ENCODE measurements around the gene CHIT1. TPM values are rescaled to one million over a fixed set of nuclear protein-coding genes. Genes with fewer than 3 reads are reported as not detected.

The CHIT1 gene
- total and polyA plus RNA-seq, 2 experiments from 2014 or later: 0.07 to 0.47 TPM

GRCh38 chr1:203200916-203201315 is 28.6 kb downstream of the CHIT1 start (continued):
- TF ChIP-seq REST (IDR thresholded peaks at IDR 0.05; ENCODE audit: unreplicated experiment) (no peak), POLR2AphosphoS5 (IDR thresholded peaks at IDR 0.05; ENCODE audit: low read depth) (no peak), JUNB (IDR thresholded peaks at IDR 0.05; ENCODE audit: unreplicated experiment) (no peak), EZH2phosphoT487 (IDR thresholded peaks at IDR 0.05; ENCODE audit: unreplicated experiment) (no peak), NANOG (IDR thresholded peaks at IDR 0.05; ENCODE audit: borderline replicate concordance) (no peak), EZH2 (IDR thresholded peaks at IDR 0.05; ENCODE audit: low read depth, unreplicated experiment) (no peak)

- Histone ChIP-seq H3K9me2 (ENCODE audit: insufficient read depth) (0 out of 2 replicates have a peak, but pooled peaks cover 4% of the 10 kb centered on the region), H3K4me1 (ENCODE audit: insufficient read depth) (no peaks in the 10 kb centered on the region), H2AFZ (no peak overlapping the region), H3K36me3 (ENCODE audit: insufficient read depth) (no peaks in the 10 kb centered on the region), H4K20me1 (replicated peaks; ENCODE audit: insufficient read depth) (no peaks in the 10 kb centered on the region), H3K79me2 (replicated peaks; ENCODE audit: insufficient read depth) (no peaks in the 10 kb centered on the region), H3K4me3 (no peak overlapping the region), H3K27ac (ENCODE audit: low read depth) (no peak overlapping the region), H3F3A (replicated peaks; ENCODE audit: low read depth) (no peaks in the 10 kb centered on the region), H3K27me3 (ENCODE audit: insufficient read depth) (no peaks in the 10 kb centered on the region), H3K4me2 (no peak overlapping the region)
- H3K4me1 Mint-ChIP-seq: no peaks in the 10 kb centered on the region
- peaks cover 3% of the 10 kb centered on the region for H3K27me3 Mint-ChIP-seq (ENCODE audit: insufficient read depth, low read depth, poor library complexity)
- ATAC-seq: no peak
- H3K27ac Mint-ChIP-seq: no peak overlapping the region
- H3K36me3 Mint-ChIP-seq (ENCODE audit: low read depth): no peaks in the 10 kb centered on the region
- H3K9me3 Mint-ChIP-seq: no peaks in the 10 kb centered on the region; the same call in 2 of the 3 replicates
- no peak overlapping the region for H3K4me3 Mint-ChIP-seq
- DNase-seq (ENCODE audit: low spot score): no peak
- TF ChIP-seq JUNB (IDR thresholded peaks at IDR 0.05; ENCODE audit: unreplicated experiment): no peak
- no peak for TF ChIP-seq ZNF114 (CRISPR knock-in tag; IDR thresholded peaks at IDR 0.05)
- TF ChIP-seq NANOG (IDR thresholded peaks at IDR 0.05; ENCODE audit: borderline replicate concordance): no peak
- no peak for TF ChIP-seq ZNF331 (CRISPR knock-in tag; IDR thresholded peaks at IDR 0.05; ENCODE audit: low read depth)
- no peak for TF ChIP-seq STAT1 (IDR thresholded peaks at IDR 0.05; ENCODE audit: unreplicated experiment)
- no peak for TF ChIP-seq POLR2AphosphoS5 (IDR thresholded peaks at IDR 0.05; ENCODE audit: low read depth)
- TF ChIP-seq ZNF462 (CRISPR knock-in tag; IDR thresholded peaks at IDR 0.05): no peak
- no peak for TF ChIP-seq CREB1 (CRISPR knock-in tag; IDR thresholded peaks at IDR 0.05; ENCODE audit: low read depth)
- no peak for TF ChIP-seq EZH2 (IDR thresholded peaks at IDR 0.05; ENCODE audit: low read depth, unreplicated experiment)
- TF ChIP-seq ETS1 (IDR thresholded peaks at IDR 0.05): no peak
These were observed 29.5 kb downstream of the CHIT1 start for GRCh38 chr1:203199816-203200571.
